HG03025 (cell line): ENCODE data around the gene HGD.
"Not testable (repeated sequence)": the region's sequence is repeated elsewhere in the genome, so short reads cannot be mapped to it uniquely, and the experiment has no call there.

Experiments
- ATAC-seq: cut with Tn5 transposase; IDR thresholded peaks from one replicate; pipeline ENCODE4 v1.9.1; 2021; ENCODE audit warnings: mild to moderate bottlenecking, moderate library complexity; ENCODE audit not compliant: unreplicated experiment, low FRiP score

The HGD gene

GRCh38 chr3:120682095-120682681 lies at the start of gene HGD:
Gene HGD, minus strand, starts transcription at chr3:120682239. Its CDS starts 128 bp downstream, at chr3:120682111.
- ATAC-seq, result no peak

- no peak for ATAC-seq
Observed at GRCh38 chr3:120730576-120731542, 48.8 kb upstream of the HGD start.

GRCh38 chr3:120726791-120727190 lies 44.8 kb upstream of the HGD start:
- no peak for ATAC-seq

- ATAC-seq, result not testable (repeated sequence)
Observed at GRCh38 chr3:120719167-120719834, 37.3 kb upstream of the HGD start.

- ATAC-seq, result no peak
Observed at GRCh38 chr3:120713262-120713661, 31.2 kb upstream of the HGD start.

GRCh38 chr3:120710369-120710768 lies 28.3 kb upstream of the HGD start:
- no peak for ATAC-seq

GRCh38 chr3:120708408-120708807 lies 26.4 kb upstream of the HGD start:
- ATAC-seq, result peak; percentile 77

- no peak for ATAC-seq
Observed at GRCh38 chr3:120706950-120707349, 24.9 kb upstream of the HGD start.

- no peak for ATAC-seq
Observed at GRCh38 chr3:120705884-120706582, 24.0 kb upstream of the HGD start.

GRCh38 chr3:120699333-120699732 lies 17.3 kb upstream of the HGD start:
- no peak for ATAC-seq

GRCh38 chr3:120693439-120694171 lies 11.6 kb upstream of the HGD start:
- ATAC-seq, result no peak

GRCh38 chr3:120689395-120689794 lies 7.4 kb upstream of the HGD start:
- no peak for ATAC-seq

- peak; percentile 98 for ATAC-seq
Observed at GRCh38 chr3:120688121-120688520, 6.1 kb upstream of the HGD start.

GRCh38 chr3:120685411-120685810 lies 3.4 kb upstream of the HGD start:
- ATAC-seq, result no peak

GRCh38 chr3:120684896-120685295 lies 2.9 kb upstream of the HGD start:
- no peak for ATAC-seq

- no peak for ATAC-seq
Observed at GRCh38 chr3:120683671-120684301, 1.7 kb upstream of the HGD start.

- ATAC-seq, result no peak
Observed at GRCh38 chr3:120683213-120683612, 1.2 kb upstream of the HGD start.

- no peak for ATAC-seq
Observed at GRCh38 chr3:120681506-120682038, 467 bp downstream of the HGD start.

GRCh38 chr3:120681018-120681417 lies 1.0 kb downstream of the HGD start:
- ATAC-seq, result no peak
